Parathyroid adenoma (tissue), 2 donors: ENCODE results near the gene FADD.

Experiments
- H2AFZ ChIP-seq: fragments of 300-600 bp; sonication (generic); one replicate; pipeline ENCODE4 v1.7.0; 2017; ENCODE audit warnings: antibody characterized with exemption, mild to moderate bottlenecking
- H3K27ac ChIP-seq: fragments of 300-600 bp; sonication (generic); one replicate; pipeline ENCODE4 v1.7.0; 2017
- H3K27me3 ChIP-seq: fragments of 300-600 bp; sonication (generic); one replicate; pipeline ENCODE4 v1.7.0; 2017; ENCODE audit warnings: low read length; ENCODE audit not compliant: control insufficient read depth, insufficient read depth
- H3K36me3 ChIP-seq: fragments of 300-600 bp; sonication (generic); one replicate; pipeline ENCODE4 v1.7.0; 2017; ENCODE audit warnings: low read length; ENCODE audit not compliant: control insufficient read depth, insufficient read depth
- H3K4me1 ChIP-seq: fragments of 300-600 bp; sonication (generic); one replicate; pipeline ENCODE4 v1.7.0; 2017; ENCODE audit warnings: control low read depth
- H3K4me2 ChIP-seq: fragments of 300-600 bp; sonication (generic); one replicate; pipeline ENCODE4 v1.7.0; 2017; ENCODE audit warnings: low read length
- H3K4me3 ChIP-seq: fragments of 300-600 bp; sonication (generic); one replicate; pipeline ENCODE4 v1.7.0; 2017; ENCODE audit warnings: low read depth, low read length
- H3K79me2 ChIP-seq: fragments of 300-600 bp; sonication (generic); one replicate; pipeline ENCODE4 v1.7.0; 2017; ENCODE audit warnings: control low read depth
- H3K9ac ChIP-seq: fragments of 300-600 bp; sonication (generic); one replicate; pipeline ENCODE4 v1.7.0; 2017; ENCODE audit warnings: mild to moderate bottlenecking
- H3K9me3 ChIP-seq: fragments of 300-600 bp; sonication (generic); one replicate; pipeline ENCODE4 v1.7.0; 2017; ENCODE audit warnings: low read length; ENCODE audit not compliant: control insufficient read depth
- TF ChIP-seq, protein P1 (sequence below): fragments of 300-600 bp; sonication (generic); IDR thresholded peaks from one replicate; pipeline ENCODE4 v1.7.0; 2017; ENCODE audit warnings: antibody characterized with exemption, mild to moderate bottlenecking
- donor health status: primary hyperparathyroidism.

FADD gene

DNA sequence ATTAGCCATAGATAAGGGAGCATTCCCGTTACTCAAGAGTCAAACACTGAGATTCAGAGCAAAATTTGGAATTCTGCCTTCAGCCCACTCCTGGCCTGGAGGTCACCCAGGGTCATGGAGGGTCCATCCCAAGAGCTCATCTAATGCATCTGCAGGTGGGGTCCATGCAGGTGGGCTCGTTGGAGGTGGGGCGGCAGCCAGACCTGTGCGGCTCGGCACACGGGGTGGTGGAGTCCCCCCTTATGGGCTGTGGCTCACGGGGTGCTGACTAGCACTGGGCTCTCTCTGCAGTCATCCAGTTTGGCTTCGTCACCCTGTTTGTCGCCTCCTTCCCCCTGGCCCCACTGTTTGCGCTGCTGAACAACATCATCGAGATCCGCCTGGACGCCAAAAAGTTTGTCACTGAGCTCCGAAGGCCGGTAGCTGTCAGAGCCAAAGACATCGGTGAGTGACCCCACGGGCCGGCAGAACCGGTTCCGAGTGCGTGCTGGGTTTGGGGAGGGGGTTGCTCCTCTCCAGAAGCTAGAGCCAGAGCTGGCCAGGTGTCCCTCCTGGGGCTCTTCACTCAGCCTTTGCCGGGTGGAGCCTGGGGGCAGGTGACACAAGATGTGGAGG lies 32.4 kb upstream of the FADD start:
- Histone ChIP-seq H3K9ac (no peak overlapping the region), H3K4me2 (no peak overlapping the region), H3K27me3 (no peaks in the 10 kb centered on the region), H3K79me2 (no peaks in the 10 kb centered on the region), H3K9me3 (no peaks in the 10 kb centered on the region), H3K27ac (no peak overlapping the region), H3K4me1 (peaks cover 2% of the 10 kb centered on the region), H2AFZ (no peak overlapping the region), H3K4me3 (no peak overlapping the region), H3K36me3 (no peaks in the 10 kb centered on the region)
- TF ChIP-seq, protein P1, sequence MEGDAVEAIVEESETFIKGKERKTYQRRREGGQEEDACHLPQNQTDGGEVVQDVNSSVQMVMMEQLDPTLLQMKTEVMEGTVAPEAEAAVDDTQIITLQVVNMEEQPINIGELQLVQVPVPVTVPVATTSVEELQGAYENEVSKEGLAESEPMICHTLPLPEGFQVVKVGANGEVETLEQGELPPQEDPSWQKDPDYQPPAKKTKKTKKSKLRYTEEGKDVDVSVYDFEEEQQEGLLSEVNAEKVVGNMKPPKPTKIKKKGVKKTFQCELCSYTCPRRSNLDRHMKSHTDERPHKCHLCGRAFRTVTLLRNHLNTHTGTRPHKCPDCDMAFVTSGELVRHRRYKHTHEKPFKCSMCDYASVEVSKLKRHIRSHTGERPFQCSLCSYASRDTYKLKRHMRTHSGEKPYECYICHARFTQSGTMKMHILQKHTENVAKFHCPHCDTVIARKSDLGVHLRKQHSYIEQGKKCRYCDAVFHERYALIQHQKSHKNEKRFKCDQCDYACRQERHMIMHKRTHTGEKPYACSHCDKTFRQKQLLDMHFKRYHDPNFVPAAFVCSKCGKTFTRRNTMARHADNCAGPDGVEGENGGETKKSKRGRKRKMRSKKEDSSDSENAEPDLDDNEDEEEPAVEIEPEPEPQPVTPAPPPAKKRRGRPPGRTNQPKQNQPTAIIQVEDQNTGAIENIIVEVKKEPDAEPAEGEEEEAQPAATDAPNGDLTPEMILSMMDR = no peak

DNA sequence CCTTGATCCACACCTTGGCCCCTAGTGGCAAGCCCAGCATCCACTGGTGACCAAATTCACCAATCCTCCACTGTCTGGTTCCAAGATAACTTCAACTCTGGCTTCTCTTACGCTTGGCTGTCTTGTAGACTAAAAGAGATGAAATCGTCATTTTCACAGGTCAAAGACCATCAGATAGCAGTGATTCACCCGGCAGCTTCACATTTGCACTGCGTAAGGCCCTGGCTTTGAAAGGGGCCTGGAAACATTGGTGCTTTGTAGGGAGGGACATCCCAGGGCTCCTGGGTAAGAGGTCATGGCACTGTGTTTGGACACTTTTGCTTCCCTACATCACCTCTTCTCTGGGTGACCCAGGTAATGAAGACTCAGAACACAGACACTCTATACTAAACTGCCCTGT lies 30.1 kb upstream of the FADD start:
- Histone ChIP-seq H3K9me3 (no peaks in the 10 kb centered on the region), H3K4me2 (no peak overlapping the region), H2AFZ (no peak overlapping the region), H3K27me3 (no peaks in the 10 kb centered on the region), H3K79me2 (no peaks in the 10 kb centered on the region), H3K27ac (no peak overlapping the region), H3K36me3 (no peaks in the 10 kb centered on the region), H3K4me1 (peaks cover 2% of the 10 kb centered on the region), H3K4me3 (no peak overlapping the region), H3K9ac (no peak overlapping the region)
- TF ChIP-seq, protein P1 = no peak

DNA sequence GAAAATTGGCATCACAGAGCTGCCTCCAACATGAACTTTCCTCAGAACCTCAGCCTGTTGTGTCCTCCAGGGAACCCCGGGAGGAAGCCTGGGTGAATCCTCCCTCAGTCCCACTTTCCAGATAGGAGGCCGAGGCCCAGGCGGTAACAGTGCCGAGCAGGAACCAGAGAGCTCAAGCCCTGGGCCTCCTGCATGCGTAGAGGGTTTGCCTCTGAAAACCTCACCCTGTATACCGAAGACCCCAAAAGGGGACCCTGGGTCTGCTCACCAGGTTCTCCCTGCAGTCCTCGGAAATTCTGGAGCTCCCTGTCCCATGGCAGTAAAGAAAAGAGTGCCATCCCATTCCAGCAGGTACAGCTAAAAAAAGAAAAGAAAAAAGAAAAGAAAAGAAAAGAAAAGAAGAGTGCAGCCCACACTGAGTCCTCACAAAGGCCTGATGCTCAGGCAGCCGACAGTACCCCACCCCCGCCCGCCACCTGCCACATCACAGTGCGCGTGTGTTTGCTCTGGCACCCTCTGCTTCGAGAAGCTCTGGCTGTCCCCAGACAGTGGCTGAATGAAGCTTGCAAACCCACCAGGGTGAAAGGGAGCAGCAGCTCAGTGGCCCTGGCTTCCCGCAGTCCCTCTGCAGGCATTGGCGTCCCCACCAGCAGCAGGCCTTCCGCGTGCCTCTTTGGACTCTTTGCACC lies 28.4 kb upstream of the FADD start:
- H3K79me2 ChIP-seq = no peaks in the 10 kb centered on the region
- no peak overlapping the region for H3K4me3 ChIP-seq
- no peak overlapping the region for H3K4me2 ChIP-seq
- H3K27ac ChIP-seq = no peak overlapping the region
- no peak overlapping the region for H2AFZ ChIP-seq
- no peaks in the 10 kb centered on the region for H3K36me3 ChIP-seq
- H3K27me3 ChIP-seq = no peaks in the 10 kb centered on the region
- peaks cover 2% of the 10 kb centered on the region for H3K4me1 ChIP-seq
- no peaks in the 10 kb centered on the region for H3K9me3 ChIP-seq
- TF ChIP-seq, protein P1 = no peak
- H3K9ac ChIP-seq = no peak overlapping the region

DNA sequence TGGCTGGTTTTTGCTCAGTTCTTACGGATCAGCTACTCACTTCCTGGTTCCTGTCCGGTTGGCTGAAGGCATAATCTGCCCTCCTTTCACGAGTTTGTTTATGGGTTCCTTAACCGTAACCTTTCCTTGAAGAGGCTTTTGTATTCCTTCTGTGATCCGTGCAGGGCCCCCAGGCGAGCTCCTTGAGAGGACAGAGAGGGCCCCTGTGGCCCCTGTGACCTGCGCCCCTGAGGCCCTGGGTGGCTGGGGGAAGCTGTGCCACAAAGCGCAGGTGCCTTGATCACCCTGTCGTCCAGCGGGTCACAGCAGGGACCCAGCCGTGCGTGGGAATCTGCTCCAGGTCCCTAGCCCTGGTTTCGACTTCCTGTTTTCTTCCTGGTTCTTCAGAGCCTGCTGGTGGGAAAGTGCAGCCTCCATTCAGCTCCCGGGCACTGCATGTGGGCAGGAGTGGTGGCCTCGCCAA lies 27.8 kb upstream of the FADD start:
- H3K4me1 ChIP-seq = peaks cover 2% of the 10 kb centered on the region
- TF ChIP-seq, protein P1 = no peak
- H3K27ac ChIP-seq = no peak overlapping the region
- H3K9ac ChIP-seq = no peak overlapping the region
- no peak overlapping the region for H3K4me3 ChIP-seq
- no peak overlapping the region for H3K4me2 ChIP-seq
- no peaks in the 10 kb centered on the region for H3K79me2 ChIP-seq
- no peaks in the 10 kb centered on the region for H3K27me3 ChIP-seq
- no peak overlapping the region for H2AFZ ChIP-seq
- H3K9me3 ChIP-seq = no peaks in the 10 kb centered on the region
- H3K36me3 ChIP-seq = no peaks in the 10 kb centered on the region
